Measurements from ENCODE around the gene SMIM45.

SMIM45 gene

GRCh38 chr22:41935015-41935351 is 17.0 kb upstream of the SMIM45 start:
- Mint-ChIP-seq H3K36me3 (peaks cover 9 to 39% of the 10 kb centered on the region in 2 donors), H3K4me1 (peaks cover 3% of the 10 kb centered on the region), H3K9me3 (peaks cover 0 to 2% (median 0%) of the 10 kb centered on the region in 7 donors), H3K27me3 (ENCODE audit: low read depth in 3 of 3) (peaks cover 0 to 8% (median 2%) of the 10 kb centered on the region in 3 donors), H3K4me3 (no peak overlapping the region), H3K27ac (peak overlapping the region in 2 of 7 donors; percentile 35 to 63)
- peaks cover 7 to 15% of the 10 kb centered on the region in 2 donors for H3K36me3 ChIP-seq (replicated peaks in 1 of 2; ENCODE audit: control insufficient read depth in 1 of 2, insufficient read depth in 2 of 2, low read length in 2 of 2)
- H3K4me2 ChIP-seq (replicated peaks; ENCODE audit: extremely low read depth, low read length, poor library complexity, severe bottlenecking): no peak overlapping the region
- no peak overlapping the region for H3K27ac ChIP-seq (ENCODE audit: low read depth in 1 of 2, low read length in 2 of 2)
- intact Hi-C loops (cut with micrococcal nuclease): no loop called here
- no peak overlapping the region for H3K9ac ChIP-seq (ENCODE audit: insufficient read depth, low read length, poor library complexity, severe bottlenecking)
- H2AFZ ChIP-seq (ENCODE audit: insufficient read depth, low read depth, low read length, poor library complexity, severe bottlenecking): no peak overlapping the region
- H3K4me1 ChIP-seq (ENCODE audit: control insufficient read depth in 1 of 2, insufficient read depth in 2 of 2, low read length in 2 of 2): no peaks in the 10 kb centered on the region
- H4K20me1 ChIP-seq (ENCODE audit: insufficient read depth, low read length): no peaks in the 10 kb centered on the region
- H3K79me2 ChIP-seq (ENCODE audit: insufficient read depth, low read length): no peaks in the 10 kb centered on the region
- no peaks in the 10 kb centered on the region for H3K27me3 ChIP-seq (ENCODE audit: control insufficient read depth in 2 of 2, insufficient read depth in 2 of 2, low read length in 2 of 2)
- H3K4me3 ChIP-seq (replicated peaks in 1 of 3; ENCODE audit: low read depth in 2 of 3, low read length in 3 of 3): no peak overlapping the region
- no peak for TF ChIP-seq CTCF (IDR thresholded peaks at IDR 0.05)
- no peaks in the 10 kb centered on the region for H3K9me3 ChIP-seq (replicated peaks in 1 of 2; ENCODE audit: control insufficient read depth in 1 of 2, insufficient read depth in 1 of 2, low read length in 2 of 2)
- 100% methylated on average over 2 of the region's 4 CpGs for WGBS (ENCODE audit: insufficient coverage)
- DNase-seq: no peak

- H3K27ac Mint-ChIP-seq: peak overlapping the region in 2 of 7 donors; percentile 15 to 63
- no peak for DNase-seq
- Histone ChIP-seq H3K79me2 (ENCODE audit: insufficient read depth, low read length) (no peaks in the 10 kb centered on the region), H3K4me2 (replicated peaks; ENCODE audit: extremely low read depth, low read length, poor library complexity, severe bottlenecking) (no peak overlapping the region), H4K20me1 (ENCODE audit: insufficient read depth, low read length) (no peaks in the 10 kb centered on the region), H3K4me3 (replicated peaks in 1 of 3; ENCODE audit: low read depth in 2 of 3, low read length in 3 of 3) (no peak overlapping the region), H3K9me3 (replicated peaks in 1 of 2; ENCODE audit: control insufficient read depth in 1 of 2, insufficient read depth in 1 of 2, low read length in 2 of 2) (no peaks in the 10 kb centered on the region), H3K27me3 (ENCODE audit: control insufficient read depth in 2 of 2, insufficient read depth in 2 of 2, low read length in 2 of 2) (no peaks in the 10 kb centered on the region), H3K9ac (ENCODE audit: insufficient read depth, low read length, poor library complexity, severe bottlenecking) (peak overlapping the region; percentile 8), H3K36me3 (replicated peaks in 1 of 2; ENCODE audit: control insufficient read depth in 1 of 2, insufficient read depth in 2 of 2, low read length in 2 of 2) (peaks cover 7 to 15% of the 10 kb centered on the region in 2 donors), H2AFZ (ENCODE audit: insufficient read depth, low read depth, low read length, poor library complexity, severe bottlenecking) (no peak overlapping the region), H3K4me1 (ENCODE audit: control insufficient read depth in 1 of 2, insufficient read depth in 2 of 2, low read length in 2 of 2) (no peaks in the 10 kb centered on the region), H3K27ac (ENCODE audit: low read depth in 1 of 2, low read length in 2 of 2) (no peak overlapping the region)
- peaks cover 6% of the 10 kb centered on the region for H3K4me1 Mint-ChIP-seq
- H3K36me3 Mint-ChIP-seq: peaks cover 9 to 39% of the 10 kb centered on the region in 2 donors
- intact Hi-C loops (cut with micrococcal nuclease): no loop called here
- WGBS (ENCODE audit: insufficient coverage): 98% methylated on average over 5 of the region's 9 CpGs
- H3K9me3 Mint-ChIP-seq: peaks cover 0 to 3% (median 0%) of the 10 kb centered on the region in 7 donors
- peaks cover 0 to 8% (median 0%) of the 10 kb centered on the region in 3 donors for H3K27me3 Mint-ChIP-seq (ENCODE audit: low read depth in 3 of 3)
- no peak overlapping the region for H3K4me3 Mint-ChIP-seq
- TF ChIP-seq CTCF (IDR thresholded peaks at IDR 0.05): no peak
Observed at GRCh38 chr22:41935509-41935908, 16.4 kb upstream of the SMIM45 start.
